IMR-90 (cell line): Measurements from ENCODE around the gene ACSS1. TPM values are rescaled to one million over a fixed set of nuclear protein-coding genes. Genes with fewer than 3 reads are reported as not detected.

Source experiments
- ATAC-seq: fragments of 200-7000 bp; cut with Tn5 transposase; 2 replicates; pipeline ENCODE4 v1.9.1; 2020; ENCODE audit warnings: low read depth, mild to moderate bottlenecking, moderate library complexity
- BruUV-seq: library from RNA; stranded (reverse); fragments of 400-500 nt; replicated peaks from 2 replicates; lab custom pipeline; 2021; lab: Mats Ljungman, UMichigan
- CTCF ChIA-PET: fragments of 300-600 bp; formaldehyde crosslinking; extraction: SDS; loops from one replicate; lab custom pipeline; 2021; ENCODE audit warnings: antibody characterized with exemption; lab: Yijun Ruan, JAX
- POLR2A ChIA-PET: fragments of 300-600 bp; sonication (Branson Sonifier 250); formaldehyde crosslinking; loops from one replicate; lab custom pipeline; 2022; ENCODE audit warnings: antibody characterized with exemption; ENCODE audit not compliant: unreplicated experiment; lab: Charles Lee
- DNase-seq: peaks from one replicate; pipeline ENCODE4 v3.0.0; 2013
- H2AFZ ChIP-seq: replicated peaks from 2 replicates; pipeline ENCODE3; 2013; ENCODE audit warnings: low read length, mild to moderate bottlenecking; ENCODE audit not compliant: poor library complexity
- H2AK5ac ChIP-seq: 2 replicates; pipeline ENCODE4 v1.6.1; 2013; ENCODE audit warnings: low read depth, low read length, inconsistent platforms
- H2AK9ac ChIP-seq: replicated peaks from 2 replicates; pipeline ENCODE3; 2013; ENCODE audit warnings: mild to moderate bottlenecking, low read depth, low read length, moderate library complexity; ENCODE audit not compliant: poor library complexity
- H2BK120ac ChIP-seq: 2 replicates; pipeline ENCODE4 v1.6.1; 2013; ENCODE audit warnings: low read depth, low read length, inconsistent platforms
- H2BK15ac ChIP-seq: 3 replicates; pipeline ENCODE4 v1.6.1; 2013; ENCODE audit warnings: low read depth, low read length, inconsistent platforms
- H2BK20ac ChIP-seq: 2 replicates; pipeline ENCODE4 v1.6.1; 2013; ENCODE audit warnings: low read depth, mild to moderate bottlenecking, inconsistent platforms, low read length, moderate library complexity
- H2BK5ac ChIP-seq: 2 replicates; pipeline ENCODE4 v1.6.1; 2013; ENCODE audit warnings: mild to moderate bottlenecking, low read depth, low read length, inconsistent platforms; ENCODE audit not compliant: poor library complexity, severe bottlenecking
- H3K14ac ChIP-seq: replicated peaks from 2 replicates; pipeline ENCODE4 v1.6.1; 2013; ENCODE audit warnings: low read depth, low read length, inconsistent platforms
- H3K18ac ChIP-seq: 2 replicates; pipeline ENCODE4 v1.6.1; 2013; ENCODE audit warnings: low read depth, low read length, control low read depth
- H3K23ac ChIP-seq: 2 replicates; pipeline ENCODE4 v1.6.1; 2013; ENCODE audit warnings: low read depth, low read length, inconsistent platforms
- H3K27ac ChIP-seq: 2 replicates; pipeline ENCODE4 v1.5.1; 2013; ENCODE audit warnings: mild to moderate bottlenecking, control low read depth, low read length; ENCODE audit not compliant: insufficient read depth
- H3K27me3 ChIP-seq: 2 replicates; pipeline ENCODE4 v1.6.1; 2013; ENCODE audit warnings: low read length; ENCODE audit not compliant: control insufficient read depth, insufficient read depth
- H3K36me3 ChIP-seq: 2 replicates; pipeline ENCODE4 v1.6.1; 2013; ENCODE audit warnings: low read length, mixed read lengths; ENCODE audit not compliant: control insufficient read depth, insufficient read depth
- H3K4ac ChIP-seq: 2 replicates; pipeline ENCODE4 v1.6.1; 2013; ENCODE audit warnings: low read depth, low read length, inconsistent platforms
- H3K4me1 ChIP-seq: 2 replicates; pipeline ENCODE4 v1.6.1; 2013; ENCODE audit warnings: low read length, mixed read lengths; ENCODE audit not compliant: control insufficient read depth, insufficient read depth
- H3K4me2 ChIP-seq: 2 replicates; pipeline ENCODE4 v1.6.1; 2013; ENCODE audit warnings: low read depth, mild to moderate bottlenecking, control low read depth, low read length, moderate library complexity
- H3K4me3 ChIP-seq: 2 replicates; pipeline ENCODE4 v1.5.1; 2013; ENCODE audit warnings: low read depth, mild to moderate bottlenecking, control low read depth, low read length, moderate library complexity; ENCODE audit not compliant: insufficient read depth
- H3K56ac ChIP-seq: 2 replicates; pipeline ENCODE4 v1.6.1; 2013; ENCODE audit warnings: low read length, inconsistent platforms; ENCODE audit not compliant: insufficient read depth; ENCODE audit errors: extremely low read depth
- H3K79me1 ChIP-seq, 2 experiments: 2 replicates each; pipeline ENCODE4 v1.6.1; 2013; ENCODE audit warnings: low read length in 2 of 2, inconsistent platforms in 1 of 2, low read depth in 1 of 2
- H3K9ac ChIP-seq: 2 replicates; pipeline ENCODE4 v1.6.1; 2013; ENCODE audit warnings: low read depth, low read length, control low read depth
- H3K9me1 ChIP-seq: 2 replicates; pipeline ENCODE4 v1.6.1; 2013; ENCODE audit warnings: low read length, inconsistent platforms; ENCODE audit not compliant: insufficient read depth
- H3K9me3 ChIP-seq: 2 replicates; pipeline ENCODE4 v1.6.1; 2013; ENCODE audit warnings: low read length; ENCODE audit not compliant: control insufficient read depth, insufficient read depth
- H4K20me1 ChIP-seq: 2 replicates; pipeline ENCODE4 v1.6.1; 2013; ENCODE audit warnings: low read length, inconsistent platforms; ENCODE audit not compliant: insufficient read depth
- H4K5ac ChIP-seq: 2 replicates; pipeline ENCODE4 v1.6.1; 2013; ENCODE audit warnings: mild to moderate bottlenecking, low read depth, low read length, control low read depth
- H4K8ac ChIP-seq, 2 experiments: 2 replicates each; pipeline ENCODE4 v1.6.1; 2013; ENCODE audit warnings: low read depth in 2 of 2, low read length in 2 of 2, control low read depth in 1 of 2, inconsistent platforms in 1 of 2
- H4K91ac ChIP-seq: 2 replicates; pipeline ENCODE4 v1.6.1; 2013; ENCODE audit warnings: low read depth, low read length, inconsistent platforms; ENCODE audit not compliant: insufficient read depth
- CHD1 ChIP-seq: IDR thresholded peaks from 2 replicates; pipeline ENCODE4 v1.6.1; 2012; ENCODE audit warnings: low read depth, low read length, improper control_type of control experiment
- POLR2A ChIP-seq: IDR thresholded peaks from 2 replicates; pipeline ENCODE4 v1.6.1; 2012; ENCODE audit warnings: mild to moderate bottlenecking, low read depth, low read length
- RAD21 ChIP-seq: IDR thresholded peaks from 2 replicates; pipeline ENCODE4 v1.6.1; 2012; ENCODE audit warnings: low read length, improper control_type of control experiment
- WGBS, 2 experiments: methylation state at CpG; one replicate each; pipeline versions ENCODE4 v1.1.5 to v1.1.7; 2013; ENCODE audit warnings: missing lambda C conversion rate in 2 of 2; ENCODE audit not compliant: insufficient read length in 1 of 2; ENCODE audit errors: extremely low coverage in 2 of 2; 5-methylcytosine and 5-hydroxymethylcytosine counted together
- dilution Hi-C: fragments of 300-500 bp; cut with HindIII; formaldehyde crosslinking; loops from one replicate; pipeline ENCODE4 v1.14.3; 2018; ENCODE audit warnings: low sequenced_read_pairs; ENCODE audit not compliant: unreplicated experiment
- in situ Hi-C: fragments of 300-500 bp; cut with MboI; formaldehyde crosslinking; loops from 3 replicates; pipeline ENCODE4 v1.14.3; 2019; ENCODE audit warnings: low sequenced_read_pairs, inconsistent platforms, mixed read lengths
- intact Hi-C: fragments of 100-400 bp; cut with micrococcal nuclease; formaldehyde crosslinking; loops from 2 replicates; pipeline ENCODE4 v1.10.0; 2022
- polyA plus RNA-seq, 3 experiments: library from polyadenylated mRNA; depleted of rRNA; stranded (reverse); fragments of >200 nt; gene quantifications; 2 replicates each; pipeline ENCODE4 v1.2.3, GENCODE V29; 2012; ENCODE audit warnings: low replicate concordance in 1 of 3
- total RNA-seq: library from RNA; depleted of rRNA; stranded (reverse); fragments of >200 nt; gene quantifications from 2 replicates; pipeline ENCODE4 v1.2.3, GENCODE V29; 2012
- TF ChIP-seq, protein P1 (sequence below): fragments of 150-350 bp; IDR thresholded peaks from 2 replicates; pipeline ENCODE4 v1.6.1; 2016; ENCODE audit warnings: low read depth, mild to moderate bottlenecking, low read length, moderate library complexity, borderline replicate concordance

The ACSS1 gene
- total and polyA plus RNA-seq, 2 of the 4 experiments (the other 2 are of a cell fraction), result 0.72 to 1.2 TPM

DNA sequence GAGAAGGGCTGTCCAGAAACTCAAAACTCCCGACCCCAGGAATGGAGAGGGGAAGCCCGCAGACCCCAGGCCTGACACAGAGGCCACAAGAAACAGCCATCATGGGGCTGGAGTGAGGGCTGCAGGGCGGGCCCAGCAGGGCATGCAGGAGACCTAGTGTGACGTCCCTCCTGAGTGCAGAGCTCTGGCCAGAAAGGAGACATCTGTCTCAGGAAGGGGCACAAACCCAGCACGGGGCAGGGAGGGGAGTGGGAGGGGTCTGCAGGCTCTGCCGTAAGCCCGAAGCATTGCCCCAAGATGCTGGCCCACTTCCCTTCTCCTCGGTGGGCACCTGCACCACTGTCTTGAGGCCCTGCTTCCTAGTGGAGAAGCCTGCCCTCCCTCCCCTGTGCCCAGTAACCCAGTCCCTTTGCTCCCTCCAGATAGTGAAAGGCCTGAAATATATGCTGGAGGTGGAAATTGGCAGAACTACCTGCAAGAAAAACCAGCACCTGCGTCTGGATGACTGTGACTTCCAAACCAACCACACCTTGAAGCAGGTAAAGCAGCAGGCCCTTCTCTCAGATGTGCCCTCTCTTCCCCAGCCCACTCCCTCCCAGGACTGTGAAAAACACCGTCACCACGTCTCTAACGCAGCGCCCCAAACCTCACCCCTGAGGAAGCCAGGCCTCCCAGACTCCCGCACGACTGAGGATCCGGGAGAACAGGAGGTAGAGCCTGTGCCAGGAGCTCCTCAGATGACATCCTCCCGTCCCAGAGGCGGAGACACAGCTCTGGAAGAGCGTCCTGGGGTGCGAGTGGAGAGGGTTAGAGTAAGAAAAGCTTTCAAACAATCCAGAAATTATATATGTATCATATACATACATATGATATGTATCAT is 99.2 kb downstream of the ACSS1 start:
- Histone ChIP-seq H2BK120ac (no peak overlapping the region), H4K8ac (no peak overlapping the region), H3K9ac (no peak overlapping the region), H3K23ac (no peak overlapping the region), H2AK9ac (peak overlapping the region; percentile 8), H3K18ac (no peak overlapping the region), H3K4me2 (no peak overlapping the region), H2AK5ac (no peak overlapping the region), H3K4ac (no peak overlapping the region), H3K27ac (no peak overlapping the region), H3K56ac (no peak overlapping the region), H4K5ac (no peak overlapping the region), H2AFZ (no peak overlapping the region), H3K9me1 (0 out of 2 replicates have a peak, but pooled peaks cover 4% of the 10 kb centered on the region), H3K4me1 (no peaks in the 10 kb centered on the region), H3K14ac (no peak overlapping the region), H2BK20ac (no peak overlapping the region), H3K27me3 (no peaks in the 10 kb centered on the region), H3K4me3 (no peak overlapping the region), H3K9me3 (no peaks in the 10 kb centered on the region), H3K79me1 (no peaks in the 10 kb centered on the region), H2BK15ac (no peak overlapping the region), H3K36me3 (peaks cover 23% of the 10 kb centered on the region), H4K20me1 (no peaks in the 10 kb centered on the region), H4K91ac (no peak overlapping the region), H2BK5ac (no peak overlapping the region)
- ChIA-PET CTCF (no interaction called here), POLR2A (no interaction called here)
- in situ Hi-C loops, result no loop called here
- dilution Hi-C loops, result no loop called here
- BruUV-seq, result no TSS peak
- intact Hi-C loops, result no loop called here
- WGBS, 2 experiments, result 96% methylated on average over 3 of the region's 20 CpGs; no CpG with 5 or more reads in 1 of the 2 experiments
- DNase-seq (no peak), ATAC-seq (no peak)
- TF ChIP-seq RAD21 (no peak), POLR2A (no peak), CHD1 (no peak)
- TF ChIP-seq, protein P1, sequence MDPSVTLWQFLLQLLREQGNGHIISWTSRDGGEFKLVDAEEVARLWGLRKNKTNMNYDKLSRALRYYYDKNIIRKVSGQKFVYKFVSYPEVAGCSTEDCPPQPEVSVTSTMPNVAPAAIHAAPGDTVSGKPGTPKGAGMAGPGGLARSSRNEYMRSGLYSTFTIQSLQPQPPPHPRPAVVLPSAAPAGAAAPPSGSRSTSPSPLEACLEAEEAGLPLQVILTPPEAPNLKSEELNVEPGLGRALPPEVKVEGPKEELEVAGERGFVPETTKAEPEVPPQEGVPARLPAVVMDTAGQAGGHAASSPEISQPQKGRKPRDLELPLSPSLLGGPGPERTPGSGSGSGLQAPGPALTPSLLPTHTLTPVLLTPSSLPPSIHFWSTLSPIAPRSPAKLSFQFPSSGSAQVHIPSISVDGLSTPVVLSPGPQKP, result no peak
